Esophagus muscularis mucosa (tissue), 4 donors: ENCODE results near the gene TCF7L2.

ENCODE experiments used
- EP300 ChIP-seq: sonication (generic); formaldehyde crosslinking; IDR thresholded peaks from one replicate; pipeline ENCODE4 v1.6.1; 2017; ENCODE audit warnings: antibody characterized with exemption
- POLR2A ChIP-seq: fragments of 450-650 bp; IDR thresholded peaks from one replicate; pipeline ENCODE4 v1.6.1; 2017; ENCODE audit warnings: antibody characterized with exemption, moderate library complexity, mild to moderate bottlenecking, low read depth
- POLR2AphosphoS5 ChIP-seq, 2 donors: sonication (generic); formaldehyde crosslinking; IDR thresholded peaks; one replicate each; pipeline ENCODE4 v1.6.1; 2017; ENCODE audit warnings: antibody characterized with exemption in 2 of 2
- TF ChIP-seq, protein P1 (sequence below), 3 experiments: fragments of 200-600 bp in 2 of 3; fragments of 450-650 bp in 1 of 3; sonication (generic) in 2 of 3; IDR thresholded peaks; one replicate each; pipeline ENCODE4 v1.5.1; 2017 to 2019; ENCODE audit warnings: antibody characterized with exemption in 3 of 3, mild to moderate bottlenecking in 2 of 3, moderate library complexity in 1 of 3

DNA sequence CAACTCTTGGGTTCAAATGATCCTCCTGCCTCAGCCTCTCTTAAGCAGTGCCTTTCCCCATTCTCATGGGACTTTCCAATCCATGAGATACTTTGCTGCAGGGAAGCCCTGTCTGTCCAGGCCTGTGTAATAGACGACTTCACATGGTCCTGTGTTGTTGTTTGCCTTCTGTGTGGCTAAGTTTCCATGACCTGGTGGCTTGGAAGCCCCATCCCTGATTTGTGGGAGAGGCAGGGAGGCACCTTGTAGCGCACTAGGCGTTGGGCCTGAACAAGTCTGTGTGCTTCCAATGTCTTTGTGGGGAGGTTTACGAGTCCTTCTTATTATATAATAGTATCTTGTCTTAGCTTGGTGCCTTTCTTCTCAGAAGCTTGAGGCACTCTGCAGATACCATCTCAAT is 49.1 kb downstream of the TCF7L2 start:
- TF ChIP-seq, protein P1, sequence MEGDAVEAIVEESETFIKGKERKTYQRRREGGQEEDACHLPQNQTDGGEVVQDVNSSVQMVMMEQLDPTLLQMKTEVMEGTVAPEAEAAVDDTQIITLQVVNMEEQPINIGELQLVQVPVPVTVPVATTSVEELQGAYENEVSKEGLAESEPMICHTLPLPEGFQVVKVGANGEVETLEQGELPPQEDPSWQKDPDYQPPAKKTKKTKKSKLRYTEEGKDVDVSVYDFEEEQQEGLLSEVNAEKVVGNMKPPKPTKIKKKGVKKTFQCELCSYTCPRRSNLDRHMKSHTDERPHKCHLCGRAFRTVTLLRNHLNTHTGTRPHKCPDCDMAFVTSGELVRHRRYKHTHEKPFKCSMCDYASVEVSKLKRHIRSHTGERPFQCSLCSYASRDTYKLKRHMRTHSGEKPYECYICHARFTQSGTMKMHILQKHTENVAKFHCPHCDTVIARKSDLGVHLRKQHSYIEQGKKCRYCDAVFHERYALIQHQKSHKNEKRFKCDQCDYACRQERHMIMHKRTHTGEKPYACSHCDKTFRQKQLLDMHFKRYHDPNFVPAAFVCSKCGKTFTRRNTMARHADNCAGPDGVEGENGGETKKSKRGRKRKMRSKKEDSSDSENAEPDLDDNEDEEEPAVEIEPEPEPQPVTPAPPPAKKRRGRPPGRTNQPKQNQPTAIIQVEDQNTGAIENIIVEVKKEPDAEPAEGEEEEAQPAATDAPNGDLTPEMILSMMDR (IDR thresholded peaks at IDR 0.05) = no peak
- TF ChIP-seq POLR2A = no peak
- TF ChIP-seq EP300 = no peak
- no peak for TF ChIP-seq POLR2AphosphoS5 (IDR thresholded peaks at IDR 0.05)
